HG03378 (cell line): ENCODE measurements around the gene IFNGR2.
"Not testable (repeated sequence)": the region's sequence is repeated elsewhere in the genome, so short reads cannot be mapped to it uniquely, and the experiment has no call there.

ENCODE experiments used
- ATAC-seq: cut with Tn5 transposase; IDR thresholded peaks from one replicate; pipeline ENCODE4 v1.9.1; 2021; ENCODE audit warnings: mild to moderate bottlenecking, moderate library complexity; ENCODE audit not compliant: unreplicated experiment

IFNGR2 gene, protein sequence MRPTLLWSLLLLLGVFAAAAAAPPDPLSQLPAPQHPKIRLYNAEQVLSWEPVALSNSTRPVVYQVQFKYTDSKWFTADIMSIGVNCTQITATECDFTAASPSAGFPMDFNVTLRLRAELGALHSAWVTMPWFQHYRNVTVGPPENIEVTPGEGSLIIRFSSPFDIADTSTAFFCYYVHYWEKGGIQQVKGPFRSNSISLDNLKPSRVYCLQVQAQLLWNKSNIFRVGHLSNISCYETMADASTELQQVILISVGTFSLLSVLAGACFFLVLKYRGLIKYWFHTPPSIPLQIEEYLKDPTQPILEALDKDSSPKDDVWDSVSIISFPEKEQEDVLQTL

DNA sequence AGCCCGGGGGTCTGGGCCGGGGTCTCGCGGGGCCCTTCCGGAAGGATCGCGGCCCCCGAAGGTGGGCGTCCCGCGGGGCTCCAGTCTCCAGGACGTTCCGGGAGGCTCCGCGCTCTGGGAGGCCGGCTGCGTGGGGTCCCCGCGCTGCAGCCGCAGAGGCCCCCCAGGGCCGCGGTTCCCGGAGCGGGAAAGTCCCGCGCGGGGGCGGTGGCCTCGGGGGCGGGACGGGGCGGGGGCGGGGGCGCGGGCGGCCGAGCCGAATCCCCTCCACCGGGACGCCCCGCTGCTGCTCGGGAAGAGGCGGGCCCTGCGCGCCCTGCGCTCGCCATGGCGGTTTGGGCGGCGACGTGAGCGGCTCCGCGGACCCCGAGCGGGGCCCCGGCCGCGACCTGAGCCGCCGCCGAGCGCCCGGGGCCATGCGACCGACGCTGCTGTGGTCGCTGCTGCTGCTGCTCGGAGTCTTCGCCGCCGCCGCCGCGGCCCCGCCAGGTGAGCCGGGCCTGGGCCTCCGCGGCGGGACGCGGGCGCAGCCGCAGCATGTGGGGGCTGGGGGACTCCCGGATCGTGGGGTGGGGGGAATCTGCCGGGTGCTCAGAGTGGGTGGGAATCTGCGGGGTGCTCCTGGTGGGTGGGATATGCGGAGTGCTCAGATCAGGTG, at the start of gene IFNGR2:
Gene IFNGR2, plus strand, starts transcription at position 286 of the 658 bp plus-strand sequence. Its CDS starts 131 bp downstream, at position 417.
- ATAC-seq = no peak

DNA sequence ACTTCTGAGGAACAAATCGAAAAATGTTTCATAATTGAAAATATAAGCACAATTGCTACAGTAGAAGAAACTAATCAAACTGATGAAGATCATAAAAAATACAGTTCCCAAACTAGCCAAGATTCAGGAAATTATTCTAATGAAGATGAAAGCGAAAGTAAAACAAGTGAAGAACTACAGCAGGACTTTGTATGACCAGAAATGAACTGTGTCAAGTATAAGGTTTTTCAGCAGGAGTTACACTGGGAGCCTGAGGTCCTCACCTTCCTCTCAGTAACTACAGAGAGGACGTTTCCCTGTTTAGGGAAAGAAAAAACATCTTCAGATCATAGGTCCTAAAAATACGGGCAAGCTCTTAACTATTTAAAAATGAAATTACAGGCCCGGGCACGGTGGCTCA, 47.9 kb upstream of the IFNGR2 start:
- no peak for ATAC-seq

DNA sequence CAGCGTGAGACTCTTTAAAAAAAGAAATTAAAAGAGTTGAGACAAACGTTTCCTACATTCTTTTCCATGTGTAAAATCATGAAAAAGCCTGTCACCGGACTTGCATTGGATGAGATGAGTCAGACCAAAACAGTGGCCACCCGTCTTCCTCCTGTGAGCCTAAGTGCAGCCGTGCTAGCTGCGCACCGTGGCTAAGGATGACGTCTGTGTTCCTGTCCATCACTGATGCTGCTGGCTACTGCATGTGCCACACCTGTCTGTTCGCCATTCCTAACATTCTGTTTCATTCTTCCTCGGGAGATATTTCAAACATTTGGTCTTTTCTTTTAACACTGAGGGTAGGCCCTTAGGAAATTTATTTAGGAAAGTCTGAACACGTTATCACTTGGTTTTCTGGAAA, 47.2 kb upstream of the IFNGR2 start:
- ATAC-seq = no peak

DNA sequence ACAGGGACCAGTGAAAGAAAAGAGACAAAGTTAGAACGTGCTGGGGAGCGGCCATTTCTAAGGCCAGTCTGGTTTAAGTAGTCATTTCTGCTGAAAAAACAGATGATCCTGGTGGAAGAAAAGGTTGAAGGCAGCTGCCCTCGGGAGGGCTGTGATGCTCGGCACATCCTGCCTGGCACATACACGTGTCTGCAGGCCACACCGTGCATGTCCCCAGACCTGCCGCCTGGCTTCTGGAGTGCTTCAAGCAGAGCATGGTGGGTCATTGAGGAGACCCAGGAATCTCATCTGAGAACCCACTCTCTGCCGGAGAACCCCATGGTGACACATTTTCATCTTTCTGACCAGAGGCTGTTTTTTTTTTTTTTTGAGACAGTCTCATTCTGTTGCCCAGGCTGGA, 46.0 kb upstream of the IFNGR2 start:
- no peak for ATAC-seq

DNA sequence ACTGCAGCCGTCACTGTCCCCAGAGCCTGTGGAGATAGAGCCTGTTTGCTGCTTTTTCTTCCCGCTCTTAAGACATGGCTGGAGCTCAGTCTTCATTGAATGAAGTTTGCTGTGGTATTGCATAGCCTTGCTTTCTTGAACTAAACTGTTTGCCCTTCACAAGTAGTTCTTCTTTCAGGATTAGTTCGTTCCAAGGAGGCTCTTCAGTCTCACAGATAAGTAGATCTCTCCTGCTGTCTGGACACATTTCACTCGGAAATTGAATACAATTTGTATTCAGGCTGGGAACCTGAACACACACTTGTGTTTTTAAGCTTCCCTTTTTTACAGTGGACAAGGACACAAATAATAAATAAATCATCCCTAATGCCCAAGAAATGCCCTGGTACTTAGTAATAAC, 43.8 kb upstream of the IFNGR2 start:
- no peak for ATAC-seq

DNA sequence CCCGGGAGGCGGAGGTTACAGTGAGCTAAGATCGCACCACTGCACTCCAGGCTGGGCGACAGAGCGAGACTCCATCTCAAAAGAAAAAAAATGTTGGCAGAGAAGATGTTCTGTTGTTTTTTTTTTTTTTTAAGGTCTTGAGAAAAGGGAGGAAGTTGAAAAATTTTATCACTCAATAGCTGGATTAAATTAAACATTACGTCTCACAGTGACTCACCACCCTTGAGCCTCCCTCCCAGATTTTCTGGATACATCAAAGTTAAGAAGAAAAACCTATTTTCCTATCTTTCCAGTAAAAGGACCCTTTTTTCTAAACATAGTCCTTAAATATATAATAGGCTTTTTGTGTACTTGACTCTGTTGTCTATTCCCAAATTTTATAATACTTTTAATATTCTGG, 42.9 kb upstream of the IFNGR2 start:
- ATAC-seq = no peak

DNA sequence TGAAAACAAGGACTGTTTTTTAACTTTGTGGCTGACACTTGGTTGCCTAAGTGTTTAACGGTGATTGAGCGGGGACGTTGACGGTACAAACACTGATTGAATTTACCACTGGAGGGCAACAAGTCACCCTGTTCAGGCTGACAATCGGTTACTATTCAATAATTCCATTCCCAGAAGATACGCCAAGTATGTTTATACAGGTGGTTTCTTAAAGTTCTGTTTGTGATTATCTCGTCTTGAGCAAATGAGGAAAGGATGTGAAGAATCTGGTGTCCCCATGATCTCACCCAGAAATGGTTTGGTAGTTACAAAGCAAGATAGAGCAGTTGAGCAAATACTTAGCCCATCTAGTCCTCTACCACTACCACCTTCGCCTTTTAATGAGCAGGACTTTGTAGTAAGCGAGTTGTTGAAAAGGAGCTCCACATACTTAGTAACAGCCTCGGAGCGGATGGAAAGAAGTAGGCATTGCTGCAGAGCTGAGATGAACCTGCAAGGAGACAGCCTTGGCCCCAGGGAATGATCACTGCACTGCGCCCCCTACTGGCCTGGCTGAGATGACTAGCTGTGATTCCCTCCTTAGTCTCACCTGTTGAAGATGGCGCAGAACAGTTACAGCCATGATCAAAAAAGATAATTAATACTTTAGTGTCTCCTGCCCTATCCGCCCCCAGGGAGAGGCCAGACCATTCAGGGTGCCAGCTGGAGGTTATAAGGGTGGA, 42.2 kb upstream of the IFNGR2 start:
- ATAC-seq = peak; percentile 76

DNA sequence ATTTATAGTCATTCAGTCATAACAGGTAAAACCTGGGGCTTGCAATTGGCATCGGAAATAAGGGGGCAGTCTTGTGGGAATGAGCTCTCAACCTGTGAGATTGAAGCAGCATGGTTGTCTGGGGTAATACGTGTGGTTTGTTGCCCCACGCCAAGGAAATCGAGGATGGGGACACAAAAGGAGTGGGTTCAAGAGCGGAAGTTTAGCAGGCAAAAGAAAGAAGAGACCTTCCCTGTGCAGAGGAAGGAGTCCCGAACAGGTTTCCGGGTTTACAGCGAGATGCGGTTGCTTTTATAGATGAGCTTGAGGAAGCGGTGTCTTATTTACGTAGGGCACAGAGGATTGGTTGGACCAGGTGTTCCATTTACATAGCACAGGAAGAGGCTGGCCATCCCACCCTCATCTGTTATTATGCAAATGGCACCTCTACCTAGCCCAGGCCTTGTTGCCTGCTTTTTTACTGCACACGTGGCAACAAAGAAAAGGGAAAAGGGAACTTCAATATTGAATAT, 41.1 kb upstream of the IFNGR2 start:
- no peak for ATAC-seq

DNA sequence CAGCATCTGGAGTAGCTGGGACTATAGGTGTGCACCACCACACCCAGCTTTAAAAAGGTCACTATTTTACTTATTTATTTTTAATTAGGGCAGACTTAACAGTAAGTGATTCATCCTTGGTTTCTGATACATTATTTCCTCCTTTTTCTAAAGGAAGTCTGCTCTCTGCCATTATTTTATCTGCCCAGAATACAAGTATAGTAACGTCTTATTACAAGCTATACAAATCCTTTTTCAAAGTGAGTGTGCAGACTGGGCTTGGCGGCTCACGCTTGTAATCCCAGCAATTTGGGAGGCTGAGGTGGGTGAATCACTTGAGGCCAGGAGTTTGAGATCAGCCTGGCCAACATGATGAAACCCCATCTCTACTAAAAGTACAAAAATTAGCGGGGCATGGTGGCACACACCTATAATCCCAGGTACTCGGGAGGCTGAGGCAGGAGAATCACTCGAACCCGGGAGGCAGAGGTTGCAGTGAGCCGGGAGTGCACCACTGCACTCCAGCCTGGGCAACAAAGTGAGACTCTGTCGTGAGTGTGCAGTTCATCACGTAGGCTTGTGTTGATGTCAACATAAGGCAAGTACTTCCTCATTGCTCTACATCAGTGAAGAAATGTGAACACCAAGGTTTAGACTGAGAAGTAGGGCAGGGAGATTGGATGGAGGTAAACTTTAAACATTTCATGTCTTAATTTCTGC, 39.2 kb upstream of the IFNGR2 start:
- ATAC-seq = not testable (repeated sequence)

DNA sequence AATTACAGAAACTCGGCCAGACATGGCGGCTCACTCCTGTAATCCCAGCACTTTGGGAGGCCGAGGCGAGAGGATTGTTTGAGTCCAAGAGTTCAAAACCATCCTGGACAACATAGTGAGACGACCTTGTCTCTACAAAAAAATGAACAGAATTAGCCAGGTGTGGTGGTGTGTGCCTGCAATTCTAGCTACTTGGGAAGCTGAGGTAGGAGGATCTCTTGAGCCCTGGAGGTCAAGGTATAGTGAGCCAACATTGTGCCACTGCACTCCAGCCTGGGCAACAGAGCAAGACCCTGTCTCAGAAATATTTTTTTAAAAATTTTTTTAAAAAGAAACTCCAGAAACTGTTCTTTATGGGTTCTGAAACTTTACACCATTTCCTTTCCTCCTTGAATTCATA, 38.4 kb upstream of the IFNGR2 start:
- no peak for ATAC-seq

DNA sequence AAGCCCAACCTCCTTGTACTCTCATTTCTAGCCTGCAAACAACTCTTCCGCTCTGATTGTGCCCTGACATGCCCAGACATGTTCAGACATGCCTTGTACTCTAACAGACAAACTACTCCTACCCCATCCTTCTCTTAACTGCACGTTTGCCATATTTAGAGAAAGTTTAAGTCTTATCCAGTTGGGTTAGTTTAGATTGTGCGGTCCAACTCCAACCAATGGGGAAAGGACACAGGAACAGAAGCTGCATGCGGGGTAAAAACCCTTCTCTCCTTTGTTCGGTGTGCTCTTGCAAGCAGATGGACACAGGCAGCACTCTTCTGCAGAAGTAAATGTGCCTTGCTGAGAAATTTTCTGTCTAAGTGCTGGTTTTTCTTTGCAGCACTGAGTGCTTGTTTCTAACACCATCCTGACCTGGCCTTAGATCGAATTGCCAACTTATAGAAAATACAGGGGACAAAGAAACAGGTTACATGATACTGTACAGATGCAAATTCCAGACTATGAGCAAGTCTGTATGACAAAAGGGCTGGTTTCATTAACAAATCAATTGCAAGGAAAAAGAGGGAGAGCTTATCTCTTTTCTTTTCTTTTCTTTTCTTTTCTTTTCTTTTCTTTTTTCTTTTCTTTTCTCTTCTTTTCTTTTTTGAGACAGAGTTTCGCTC, 35.8 kb upstream of the IFNGR2 start:
- ATAC-seq = no peak

DNA sequence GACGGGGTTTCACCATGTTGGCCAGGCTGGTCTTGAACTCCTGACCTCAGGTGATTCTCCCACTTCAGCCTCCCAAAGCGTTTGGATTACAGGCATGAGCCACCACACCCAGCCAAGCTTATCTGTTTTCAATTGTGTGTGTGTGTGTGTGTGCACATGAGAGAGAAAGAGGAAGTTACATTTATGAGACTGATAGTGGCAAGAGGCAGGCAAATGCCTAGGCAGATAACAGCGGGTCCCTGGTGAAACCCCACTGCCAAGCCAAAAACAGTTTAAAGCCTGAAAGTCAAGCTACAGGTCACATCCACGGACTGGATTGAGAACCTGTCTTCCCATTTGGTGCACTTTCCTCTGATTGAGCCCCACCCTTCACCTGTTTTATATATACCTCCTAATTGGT, 35.1 kb upstream of the IFNGR2 start:
- no peak for ATAC-seq

DNA sequence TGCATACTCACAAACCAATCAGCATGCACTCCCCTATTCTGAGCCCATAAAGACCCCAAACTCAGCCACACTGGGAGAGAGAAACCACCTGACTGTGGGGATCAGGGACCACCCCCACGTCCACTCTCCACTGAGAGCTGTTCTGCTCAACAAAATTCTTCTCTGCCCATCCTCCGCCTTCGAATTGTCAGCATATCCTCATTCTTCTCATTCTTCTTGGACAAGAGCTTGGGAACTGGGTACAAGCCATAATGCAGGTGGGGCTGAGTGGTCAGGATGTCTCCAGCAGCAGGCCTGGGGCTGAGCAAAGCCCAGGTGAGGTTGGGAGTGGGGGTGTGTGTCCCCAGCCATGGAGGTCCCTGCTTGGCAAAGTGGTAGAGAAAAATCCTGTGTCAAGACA, 34.6 kb upstream of the IFNGR2 start:
- no peak for ATAC-seq

DNA sequence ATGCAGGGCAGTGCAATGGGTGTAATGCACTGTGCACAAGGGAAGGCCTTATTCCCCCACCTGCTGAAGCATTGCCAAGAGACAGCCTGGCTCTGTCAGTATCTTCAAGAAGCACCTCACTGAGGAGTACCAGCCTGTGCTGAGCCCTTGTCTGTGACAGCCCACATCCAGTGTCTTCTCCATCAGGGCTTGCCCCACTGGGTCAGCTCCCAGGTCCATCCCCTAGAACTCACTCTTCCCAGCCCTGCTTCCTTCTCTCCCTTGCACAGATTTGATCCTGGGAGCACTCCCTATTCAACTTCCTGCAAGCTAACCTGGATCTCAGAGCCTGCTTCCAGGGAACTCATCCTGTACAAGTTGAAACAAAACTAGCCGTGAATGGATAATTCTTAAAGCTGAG, 33.6 kb upstream of the IFNGR2 start:
- no peak for ATAC-seq

DNA sequence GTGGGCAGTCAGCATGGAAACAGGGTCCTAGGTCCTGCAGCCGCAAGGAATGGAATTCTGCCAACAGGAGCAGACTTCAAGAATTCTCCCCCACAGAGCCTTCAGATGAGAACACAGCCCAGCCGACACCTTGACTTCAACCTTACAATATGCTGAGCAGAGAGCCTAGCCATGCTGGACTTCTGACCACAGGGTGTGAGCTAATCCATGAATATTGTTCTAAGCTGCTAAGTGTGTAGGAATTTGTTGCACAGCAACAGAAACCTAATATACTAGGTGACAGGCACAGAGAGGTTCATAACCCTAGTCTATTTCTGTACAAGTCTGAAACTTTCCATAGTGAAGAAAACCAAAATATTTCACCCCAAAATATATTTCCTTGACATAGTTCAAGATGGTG, 32.9 kb upstream of the IFNGR2 start:
- no peak for ATAC-seq

DNA sequence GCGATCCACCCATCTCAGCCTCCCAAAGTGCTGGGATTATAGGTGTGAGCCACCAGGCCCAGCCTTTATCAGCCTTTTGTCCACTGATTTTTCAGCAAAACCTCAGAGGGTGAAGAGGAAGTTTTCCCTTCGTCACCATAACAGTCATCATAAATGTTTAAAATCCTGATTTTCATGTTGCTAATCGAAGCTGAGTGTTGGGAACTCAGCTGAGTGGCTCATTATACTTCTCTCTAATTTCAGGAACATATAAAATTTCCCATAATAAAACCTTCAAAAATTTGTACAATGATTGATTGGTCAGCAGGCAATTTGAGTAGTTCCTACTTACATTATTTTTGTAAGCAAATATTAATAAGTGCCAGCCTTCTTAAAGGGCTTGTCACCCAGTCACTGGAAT, 31.8 kb upstream of the IFNGR2 start:
- no peak for ATAC-seq

DNA sequence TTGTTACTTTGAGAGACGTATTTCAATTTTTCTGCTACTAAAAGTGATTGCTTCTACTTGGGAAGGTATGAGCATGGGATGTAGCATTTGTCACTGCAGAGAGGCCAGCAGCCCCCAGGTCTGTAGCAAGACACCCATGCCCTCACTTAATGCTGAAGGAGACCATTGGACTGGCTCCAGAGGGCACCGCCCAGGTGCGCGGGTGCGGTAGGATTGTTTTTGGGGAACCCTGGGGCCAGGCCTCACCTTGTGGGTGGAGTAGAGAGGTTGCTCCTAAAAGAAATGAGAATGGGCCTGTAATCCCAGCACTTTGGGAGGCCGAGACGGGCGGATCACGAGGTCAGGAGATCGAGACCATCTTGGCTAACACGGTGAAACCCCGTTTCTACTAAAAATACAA, 30.6 kb upstream of the IFNGR2 start:
- ATAC-seq = no peak

DNA sequence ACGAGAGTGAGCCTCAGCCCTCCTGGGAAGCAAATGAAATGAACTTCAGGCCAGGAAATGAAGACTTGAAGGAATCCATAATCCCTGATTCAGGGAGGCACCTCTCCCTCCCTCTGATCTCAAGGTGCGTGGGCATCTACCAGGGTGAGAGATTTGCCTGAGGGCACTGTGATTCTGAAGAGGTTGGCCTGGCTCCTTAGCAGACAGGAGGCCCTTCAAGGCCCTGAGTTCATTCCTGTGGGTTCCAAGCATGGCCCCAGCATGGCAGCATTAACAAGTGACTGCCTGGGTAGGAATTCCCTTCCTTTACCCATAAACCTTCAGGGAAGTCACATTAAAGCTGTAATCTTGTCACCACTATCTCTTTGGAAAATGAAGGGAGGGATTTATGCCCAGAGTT, 29.8 kb upstream of the IFNGR2 start:
- ATAC-seq = no peak

DNA sequence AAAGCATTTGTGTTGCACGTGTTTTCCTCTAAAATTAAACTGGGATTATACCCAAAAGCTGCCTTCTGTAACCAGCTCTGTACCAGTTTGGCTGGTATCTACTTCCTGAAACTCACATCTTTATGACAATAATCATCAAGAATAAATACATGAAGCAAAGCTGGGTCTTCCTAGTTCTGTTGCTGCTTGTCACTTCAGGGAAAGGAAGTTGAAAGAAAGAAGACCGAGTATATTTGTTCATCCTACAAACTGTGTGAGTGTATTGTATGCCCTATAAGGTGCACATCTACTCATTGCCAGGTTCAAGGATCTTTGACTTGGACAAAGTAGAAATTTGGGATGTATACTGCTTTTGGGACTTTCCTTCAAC, 29.1 kb upstream of the IFNGR2 start:
- ATAC-seq = no peak

DNA sequence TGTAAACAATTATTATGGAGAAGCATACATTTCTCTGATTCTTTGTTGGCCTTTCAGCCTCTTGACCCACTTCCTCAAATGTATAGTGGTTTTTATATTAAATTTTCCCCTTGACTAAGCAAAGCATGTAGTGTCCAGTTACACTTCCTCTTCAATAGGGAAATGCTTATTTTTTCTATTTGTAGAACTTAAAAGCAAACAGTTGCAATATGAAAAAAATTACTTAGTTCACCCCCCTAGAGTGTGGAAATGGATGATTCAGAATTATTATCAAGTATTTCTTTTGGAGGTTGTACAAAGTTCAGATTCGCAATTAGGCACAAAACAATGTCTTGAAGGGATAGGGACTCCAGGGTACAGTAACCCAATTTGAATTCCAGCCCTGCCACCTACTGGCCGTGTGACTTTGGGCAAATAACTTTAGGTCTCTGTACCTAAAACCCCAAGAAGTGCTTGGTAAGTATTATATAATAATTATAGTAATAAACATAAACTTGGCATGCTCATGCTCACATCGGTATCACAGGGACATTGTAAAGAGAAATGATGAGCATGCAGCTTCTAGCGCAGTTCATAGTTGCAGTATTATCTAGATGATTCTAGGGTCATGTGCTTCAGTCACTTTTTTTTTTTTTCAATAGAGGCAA, 28.6 kb upstream of the IFNGR2 start:
- ATAC-seq = peak; percentile 48
